HFFc6 (cell line): ENCODE measurements around the gene LRRC74B. TPM values are rescaled to one million over a fixed set of nuclear protein-coding genes. Genes with fewer than 3 reads are reported as not detected.

Source experiments
- DNase-seq: peaks from one replicate; pipeline ENCODE4 v3.0.0-alpha.2; 2018
- H3K27ac Mint-ChIP-seq: 2 replicates; pipeline ENCODE4 v1.8.0; 2020; ENCODE audit warnings: mild to moderate bottlenecking, mixed read lengths
- H3K27me3 Mint-ChIP-seq: 2 replicates; pipeline ENCODE4 v1.8.0; 2021; ENCODE audit warnings: mild to moderate bottlenecking, moderate library complexity, mixed read lengths; ENCODE audit not compliant: insufficient read depth
- H3K36me3 Mint-ChIP-seq: 2 replicates; pipeline ENCODE4 v1.8.0; 2021; ENCODE audit warnings: low read depth, mixed read lengths
- H3K4me1 Mint-ChIP-seq: 2 replicates; pipeline ENCODE4 v1.8.0; 2020; ENCODE audit warnings: low read depth, mixed read lengths
- H3K4me3 Mint-ChIP-seq: 2 replicates; pipeline ENCODE4 v1.8.0; 2020; ENCODE audit warnings: mild to moderate bottlenecking, moderate library complexity, mixed read lengths
- H3K9me3 Mint-ChIP-seq: 2 replicates; pipeline ENCODE4 v1.8.0; 2020; ENCODE audit warnings: mild to moderate bottlenecking, mixed read lengths
- total RNA-seq, 6 experiments: library from RNA; stranded (reverse); fragmentation: NEBNext Ultra II Directional; extraction: Animal tissue kit (Norgen Biotek cat#: 25700); gene quantifications; 2 replicates in 1 of 6; 3 replicates in 5 of 6; pipeline ENCODE4 v1.2.3, GENCODE V29; 2021
- TF ChIP-seq, protein P1 (sequence below): fragments of 200-600 bp; sonication (generic); IDR thresholded peaks from 2 replicates; pipeline ENCODE4 v1.5.0; 2021; ENCODE audit warnings: antibody characterized with exemption, mild to moderate bottlenecking

Gene LRRC74B
- total RNA-seq, 6 experiments from 2014 or later: not detected

DNA sequence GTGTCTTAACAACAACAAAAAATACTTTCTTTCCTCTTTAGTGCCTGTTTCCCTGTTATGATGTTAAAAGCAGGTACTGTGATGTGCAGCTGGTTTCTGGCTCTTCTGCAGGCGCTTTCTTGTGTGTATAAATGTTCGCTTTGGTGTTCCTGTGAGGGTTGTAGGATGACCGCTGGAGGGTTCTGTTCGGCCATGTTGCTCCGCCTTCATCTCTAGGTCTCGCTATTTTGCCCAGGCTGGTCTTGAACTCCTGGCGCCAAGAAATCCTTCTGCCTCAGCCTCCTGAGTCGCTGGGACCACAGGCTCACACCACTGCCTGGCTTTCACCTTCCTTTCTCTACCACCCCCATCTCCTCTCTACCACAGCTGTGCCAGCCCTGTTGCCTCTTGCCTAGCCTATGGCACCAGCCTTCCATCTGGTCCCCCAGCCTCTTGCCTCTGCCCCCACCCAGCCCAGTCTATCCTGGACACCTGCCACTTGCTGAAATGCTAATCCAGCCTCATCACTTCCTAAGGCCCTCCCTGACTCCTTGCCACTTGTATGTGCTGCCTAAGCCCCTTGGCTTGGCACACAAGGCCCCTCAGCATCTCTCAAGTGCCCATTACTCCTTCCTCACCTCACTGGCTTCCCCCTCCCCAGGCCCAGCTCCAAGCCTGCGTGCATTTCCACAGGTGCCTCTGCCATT lies 5.5 kb downstream of the LRRC74B start:
- no peak for DNase-seq
- Mint-ChIP-seq H3K36me3 (no peaks in the 10 kb centered on the region), H3K4me3 (no peak overlapping the region), H3K4me1 (peaks cover 26% of the 10 kb centered on the region), H3K27ac (0 out of 2 replicates have a peak overlapping the region, but pooled peaks have one; percentile 23), H3K27me3 (peaks cover 21% of the 10 kb centered on the region), H3K9me3 (no peaks in the 10 kb centered on the region)
- TF ChIP-seq, protein P1, sequence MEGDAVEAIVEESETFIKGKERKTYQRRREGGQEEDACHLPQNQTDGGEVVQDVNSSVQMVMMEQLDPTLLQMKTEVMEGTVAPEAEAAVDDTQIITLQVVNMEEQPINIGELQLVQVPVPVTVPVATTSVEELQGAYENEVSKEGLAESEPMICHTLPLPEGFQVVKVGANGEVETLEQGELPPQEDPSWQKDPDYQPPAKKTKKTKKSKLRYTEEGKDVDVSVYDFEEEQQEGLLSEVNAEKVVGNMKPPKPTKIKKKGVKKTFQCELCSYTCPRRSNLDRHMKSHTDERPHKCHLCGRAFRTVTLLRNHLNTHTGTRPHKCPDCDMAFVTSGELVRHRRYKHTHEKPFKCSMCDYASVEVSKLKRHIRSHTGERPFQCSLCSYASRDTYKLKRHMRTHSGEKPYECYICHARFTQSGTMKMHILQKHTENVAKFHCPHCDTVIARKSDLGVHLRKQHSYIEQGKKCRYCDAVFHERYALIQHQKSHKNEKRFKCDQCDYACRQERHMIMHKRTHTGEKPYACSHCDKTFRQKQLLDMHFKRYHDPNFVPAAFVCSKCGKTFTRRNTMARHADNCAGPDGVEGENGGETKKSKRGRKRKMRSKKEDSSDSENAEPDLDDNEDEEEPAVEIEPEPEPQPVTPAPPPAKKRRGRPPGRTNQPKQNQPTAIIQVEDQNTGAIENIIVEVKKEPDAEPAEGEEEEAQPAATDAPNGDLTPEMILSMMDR: no peak

DNA sequence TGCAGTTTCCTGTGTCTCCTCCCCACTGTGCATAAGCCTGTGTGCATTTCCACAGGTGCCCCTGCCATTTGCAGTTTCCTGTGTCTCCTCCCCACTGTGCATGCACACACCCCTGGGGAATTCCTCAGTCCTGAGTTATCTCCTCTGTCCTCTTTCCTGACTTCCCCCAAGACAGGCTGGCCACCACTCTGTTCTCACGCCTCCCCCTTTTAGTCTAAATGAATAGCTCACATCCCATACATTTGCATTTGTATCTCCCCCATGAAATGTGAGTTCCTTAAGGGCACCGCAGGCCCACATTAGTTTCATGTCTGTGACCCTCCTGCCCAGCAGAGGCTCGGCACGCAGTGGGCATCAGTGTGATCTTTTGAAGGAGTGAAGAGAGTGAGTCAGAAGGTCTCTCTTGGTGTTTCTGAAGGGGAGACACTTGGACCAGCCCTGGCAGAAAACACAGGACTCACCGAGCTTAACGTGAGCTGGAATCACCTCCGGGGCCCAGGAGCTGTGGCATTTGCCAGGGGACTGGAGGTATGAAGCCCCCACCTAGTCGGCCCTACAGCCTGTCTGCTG lies 6.2 kb downstream of the LRRC74B start:
- Mint-ChIP-seq H3K4me3 (no peak overlapping the region), H3K27ac (peak overlapping the region; percentile 23; the same call in 1 of the 2 replicates), H3K36me3 (no peaks in the 10 kb centered on the region), H3K27me3 (peaks cover 26% of the 10 kb centered on the region), H3K9me3 (no peaks in the 10 kb centered on the region), H3K4me1 (peaks cover 25% of the 10 kb centered on the region)
- peak; percentile 20 for DNase-seq
- TF ChIP-seq, protein P1: no peak

DNA sequence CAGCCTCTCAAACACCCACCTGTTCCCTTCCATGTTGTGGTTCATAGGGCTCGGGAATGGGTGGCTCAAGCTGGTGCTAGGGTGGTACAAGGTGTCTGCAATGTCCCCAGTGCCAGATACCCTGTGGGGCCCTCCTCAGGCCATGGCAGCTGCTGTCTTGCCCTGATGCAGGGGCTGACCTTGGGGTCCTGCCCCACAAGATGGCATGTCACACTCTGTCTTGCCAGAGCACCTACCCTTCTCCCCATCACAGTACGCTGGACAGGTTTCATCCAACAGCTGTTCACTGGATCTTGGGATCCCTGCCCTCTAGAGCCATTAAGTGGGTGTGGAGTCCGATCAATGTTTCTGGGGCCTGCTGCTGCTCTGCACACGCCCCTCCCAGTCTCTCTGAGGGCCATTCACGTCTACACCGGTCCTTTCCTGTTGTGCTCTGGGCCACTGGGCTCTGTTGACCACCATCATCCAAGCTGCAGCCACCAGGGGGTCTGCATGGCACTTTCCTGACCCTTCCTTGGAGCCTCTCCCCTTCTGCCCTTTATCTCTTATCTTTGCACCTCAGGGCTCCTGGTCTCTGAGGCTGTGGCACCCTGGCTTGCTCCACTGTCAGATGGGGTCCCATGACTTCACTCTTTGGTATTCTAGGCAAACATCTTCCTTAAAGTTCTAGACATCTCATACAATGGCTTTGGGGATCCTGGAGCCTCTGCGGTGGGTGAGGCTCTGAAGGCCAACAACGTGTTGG lies 7.1 kb downstream of the LRRC74B start:
- no peak for DNase-seq
- TF ChIP-seq, protein P1: no peak
- H3K4me1 Mint-ChIP-seq: peaks cover 25% of the 10 kb centered on the region
- no peak overlapping the region for H3K27ac Mint-ChIP-seq
- no peak overlapping the region for H3K4me3 Mint-ChIP-seq
- peaks cover 27% of the 10 kb centered on the region for H3K27me3 Mint-ChIP-seq
- no peaks in the 10 kb centered on the region for H3K9me3 Mint-ChIP-seq
- H3K36me3 Mint-ChIP-seq: no peaks in the 10 kb centered on the region

DNA sequence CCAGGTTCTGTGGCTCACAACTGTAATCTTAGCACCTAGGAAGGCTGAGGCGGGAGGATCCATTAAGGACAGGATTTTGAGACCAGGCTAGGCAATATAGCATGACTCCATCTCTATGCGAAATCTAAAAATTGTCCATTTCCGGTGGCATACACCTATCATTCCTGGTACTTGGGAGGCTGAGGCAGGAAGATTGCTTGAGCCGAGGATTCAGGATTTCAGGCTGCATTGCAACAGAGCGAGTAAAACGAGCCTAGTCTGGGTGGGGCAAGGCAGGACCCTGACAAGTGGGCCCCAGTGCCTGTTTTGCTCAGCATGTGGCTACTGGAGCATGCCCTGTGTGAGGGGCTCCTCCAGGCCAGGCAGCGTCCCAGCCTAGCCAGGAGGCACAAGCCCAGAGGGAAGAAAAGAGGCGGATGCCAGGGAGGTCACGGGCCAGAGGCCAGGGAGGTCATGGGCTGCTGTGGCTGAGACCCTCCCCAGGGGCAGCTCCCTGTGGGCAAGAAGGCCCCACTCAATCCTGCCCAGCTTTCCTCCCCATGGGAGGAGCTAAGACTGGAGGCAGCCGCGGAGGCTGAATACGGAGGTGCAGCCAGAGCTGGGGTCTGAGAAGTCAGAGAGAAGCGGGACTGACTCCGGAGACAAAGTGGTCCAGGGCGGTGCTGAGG lies 8.4 kb downstream of the LRRC74B start:
- H3K4me1 Mint-ChIP-seq: peaks cover 25% of the 10 kb centered on the region
- no peak overlapping the region for H3K27ac Mint-ChIP-seq
- H3K27me3 Mint-ChIP-seq: peaks cover 27% of the 10 kb centered on the region
- no peaks in the 10 kb centered on the region for H3K9me3 Mint-ChIP-seq
- TF ChIP-seq, protein P1: no peak
- DNase-seq: no peak
- H3K36me3 Mint-ChIP-seq: no peaks in the 10 kb centered on the region
- H3K4me3 Mint-ChIP-seq: no peak overlapping the region

DNA sequence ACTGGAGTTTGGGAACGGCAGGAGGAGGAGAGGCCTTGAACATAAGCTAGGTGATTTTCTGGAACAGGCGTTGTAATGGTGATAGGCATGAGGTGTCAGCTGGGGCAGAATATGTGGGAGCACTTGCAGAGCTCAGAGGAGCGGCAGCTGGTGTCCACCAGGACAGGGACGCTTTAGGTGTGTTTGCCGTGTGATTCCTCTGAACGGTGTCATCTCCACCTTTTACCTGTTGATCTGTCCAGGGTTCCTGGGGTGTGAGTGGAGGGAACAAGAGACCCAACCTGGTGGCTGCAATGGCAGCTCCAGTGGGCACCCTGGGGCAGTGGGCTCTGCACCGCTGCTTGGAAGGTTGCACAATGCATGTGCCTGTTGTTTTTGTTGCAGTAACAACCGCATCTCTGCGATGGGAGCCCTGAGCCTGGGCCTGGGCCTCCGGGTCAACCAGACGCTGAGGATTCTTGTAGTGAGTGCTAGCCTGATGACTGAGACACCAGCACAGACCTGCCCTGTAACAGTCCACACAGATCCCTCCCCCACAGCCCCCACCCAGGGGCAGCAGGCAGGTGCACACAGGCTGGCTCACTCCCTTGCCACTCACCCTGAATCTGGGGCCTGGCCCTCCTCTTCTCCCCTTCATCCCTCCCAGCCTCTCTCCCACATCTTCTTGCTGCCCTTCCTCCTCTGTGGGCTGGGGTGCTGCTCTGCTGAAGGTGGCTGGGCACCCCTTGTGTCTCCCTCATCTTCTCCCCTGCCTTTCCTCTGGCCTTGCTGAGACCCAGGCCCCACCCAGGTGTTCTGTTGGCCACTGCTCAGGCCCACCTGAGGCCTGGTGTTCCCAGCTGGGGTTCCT lies 9.2 kb downstream of the LRRC74B start:
- H3K27ac Mint-ChIP-seq: no peak overlapping the region
- no peaks in the 10 kb centered on the region for H3K9me3 Mint-ChIP-seq
- no peak overlapping the region for H3K4me3 Mint-ChIP-seq
- H3K4me1 Mint-ChIP-seq: peaks cover 25% of the 10 kb centered on the region
- TF ChIP-seq, protein P1: no peak
- H3K36me3 Mint-ChIP-seq: no peaks in the 10 kb centered on the region
- peaks cover 27% of the 10 kb centered on the region for H3K27me3 Mint-ChIP-seq
- no peak for DNase-seq
